Smooth muscle cell of the brain vasculature (primary cell): ENCODE measurements around the gene SUGP1.

Source experiments
- DNase-seq: peaks from one replicate; pipeline ENCODE4 v3.0.0-alpha.2; 2012; ENCODE audit warnings: low read depth, low spot score

The SUGP1 gene

GRCh38 chr19:19303411-19303810 lies 16.9 kb downstream of the SUGP1 start:
- DNase-seq: no peak

GRCh38 chr19:19300613-19301012 lies 19.7 kb downstream of the SUGP1 start:
- no peak for DNase-seq

DNA sequence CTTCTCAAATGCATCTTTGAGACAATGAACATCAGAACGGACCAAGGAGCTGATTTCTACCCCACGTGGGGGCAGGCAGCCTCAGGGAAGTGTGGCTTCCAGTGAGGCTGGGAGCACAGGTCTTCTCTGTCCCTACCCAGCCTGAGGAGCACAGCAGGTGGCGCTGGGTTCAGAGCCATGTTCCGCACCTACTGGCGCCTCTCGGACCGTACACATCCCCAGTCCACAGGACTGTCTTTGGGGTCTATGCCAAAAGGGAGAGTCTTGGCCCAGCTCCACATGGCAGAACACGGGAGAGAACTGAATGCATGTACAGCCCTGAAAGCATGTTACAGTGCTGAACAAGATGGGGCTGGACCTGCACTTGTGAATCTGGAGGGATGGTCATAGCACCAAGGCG lies 22.6 kb downstream of the SUGP1 start:
- DNase-seq: no peak

DNA sequence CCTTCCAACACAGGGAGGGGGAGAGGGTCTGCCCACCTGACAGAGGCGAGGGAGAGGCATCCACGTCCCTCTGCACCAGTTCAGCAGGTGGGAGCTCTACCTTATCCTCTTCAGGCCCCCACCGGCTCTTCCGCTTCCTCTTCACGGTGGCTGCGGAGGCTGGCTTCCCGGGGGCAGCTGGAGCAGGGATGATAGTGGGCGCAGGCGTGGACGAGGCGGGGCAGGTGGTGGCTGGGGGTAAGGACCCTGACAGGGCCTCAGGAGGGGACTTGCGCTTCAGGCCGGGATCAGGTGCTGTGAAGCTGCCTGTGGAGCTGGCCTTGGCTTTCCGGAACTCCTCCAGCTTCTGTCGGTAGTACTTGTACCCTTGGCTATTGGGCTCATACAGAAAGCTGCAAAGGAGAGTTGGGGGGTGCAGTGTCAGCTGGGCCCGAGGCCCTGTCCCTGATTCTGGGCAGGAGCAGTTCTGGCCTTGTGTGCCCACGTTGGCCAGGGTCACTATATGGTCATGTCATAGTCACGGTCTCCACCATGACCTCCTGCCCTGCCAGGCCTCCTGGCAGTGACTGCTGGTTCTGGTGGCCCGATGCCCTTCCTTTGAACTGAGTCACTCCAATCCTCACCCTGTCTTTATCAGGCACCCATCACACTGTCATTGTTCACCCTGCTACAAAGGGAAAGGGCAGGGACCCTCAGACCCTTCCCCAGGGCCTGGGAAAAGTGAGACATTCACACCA lies 23.2 kb downstream of the SUGP1 start:
- no peak for DNase-seq

DNA sequence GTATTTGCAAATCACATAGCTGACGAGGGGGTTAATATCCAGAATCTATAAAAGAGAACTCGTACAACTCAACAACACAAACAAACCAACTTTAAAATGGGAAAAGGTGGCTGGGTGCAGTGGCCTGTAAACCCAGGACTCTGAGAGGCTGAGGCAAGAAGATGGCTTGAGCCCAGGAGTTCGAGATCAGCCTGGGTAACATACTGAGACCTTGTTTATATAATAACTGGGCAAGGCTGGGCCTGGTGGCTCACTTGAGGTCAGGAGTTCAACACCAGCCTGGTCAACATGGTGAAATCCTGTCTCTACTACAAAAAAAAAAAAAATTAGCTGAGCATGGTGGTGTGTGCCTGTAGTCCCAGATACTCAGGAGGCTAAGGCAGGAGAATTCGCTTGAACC lies 25.4 kb downstream of the SUGP1 start:
- DNase-seq: no peak

DNA sequence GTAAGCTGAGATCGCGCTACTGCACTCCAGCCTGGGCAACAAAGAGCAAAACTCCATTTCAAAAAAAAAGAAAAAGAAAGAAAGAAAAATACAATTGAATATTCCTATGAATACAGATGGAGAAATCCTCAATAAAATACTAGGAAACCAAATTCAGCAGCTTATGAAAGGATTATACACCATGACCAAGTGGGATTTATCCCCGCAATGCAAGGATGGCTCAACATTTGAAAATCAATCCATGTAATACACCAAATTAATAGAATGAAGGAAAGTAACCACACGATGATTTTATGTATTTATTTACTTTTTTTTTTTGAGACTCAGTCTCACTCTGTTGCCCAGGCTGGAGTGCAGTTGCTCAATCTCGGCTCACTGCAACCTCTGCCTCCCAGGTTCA lies 27.7 kb downstream of the SUGP1 start:
- no peak for DNase-seq

GRCh38 chr19:19285686-19286085 lies 34.6 kb downstream of the SUGP1 start:
- DNase-seq: no peak

GRCh38 chr19:19280561-19280960 lies 39.7 kb downstream of the SUGP1 start:
- DNase-seq: no peak

GRCh38 chr19:19279853-19280252 lies 40.5 kb downstream of the SUGP1 start:
- DNase-seq: no peak

GRCh38 chr19:19279062-19279612 lies 41.2 kb downstream of the SUGP1 start:
- DNase-seq: no peak

- DNase-seq: no peak
These were observed 42.0 kb downstream of the SUGP1 start for GRCh38 chr19:19278315-19278714.

GRCh38 chr19:19276851-19277250 lies 43.5 kb downstream of the SUGP1 start:
- no peak for DNase-seq

GRCh38 chr19:19276386-19276785 lies 43.9 kb downstream of the SUGP1 start:
- no peak for DNase-seq

DNA sequence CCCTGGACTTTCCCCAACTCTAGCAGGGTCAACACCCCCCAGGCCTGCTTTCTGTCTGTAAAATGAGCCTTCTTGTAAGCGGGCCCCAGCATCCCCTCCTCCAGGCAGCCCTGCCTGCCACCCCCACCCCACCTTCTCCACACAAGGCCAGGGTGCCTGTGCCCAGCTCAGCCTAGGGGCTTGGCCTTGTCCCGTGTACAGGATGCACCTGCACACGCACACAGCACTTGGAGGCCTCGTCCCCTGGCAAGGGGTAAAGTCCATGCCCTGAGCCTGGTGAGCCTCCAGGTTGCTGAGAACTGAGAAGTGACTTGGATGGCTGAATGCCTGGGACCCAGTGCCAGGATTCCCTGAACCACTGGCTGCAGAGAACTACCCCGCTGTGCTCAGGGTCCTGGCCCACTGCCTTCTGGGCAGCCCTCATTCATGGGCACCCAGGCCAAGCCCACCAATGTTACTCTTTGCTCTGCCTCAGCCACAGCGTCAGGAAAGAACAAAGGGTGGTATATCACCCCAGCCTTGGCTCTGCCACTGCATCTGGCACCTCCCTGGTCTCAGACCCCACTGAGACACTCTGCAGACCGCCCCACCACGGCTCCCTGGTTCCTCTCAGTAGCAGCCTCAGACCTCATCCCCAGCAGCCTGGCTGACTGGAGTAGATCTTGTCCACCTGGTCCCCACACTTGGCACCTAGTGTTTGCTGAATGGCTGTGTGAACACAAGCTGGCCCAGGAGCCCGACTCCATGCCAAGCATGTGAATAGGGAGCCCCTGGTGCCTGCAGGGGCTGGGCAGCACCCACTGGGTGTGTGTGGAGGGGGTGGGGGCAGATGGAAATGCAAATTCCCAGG lies 45.4 kb downstream of the SUGP1 start:
- no peak for DNase-seq

GRCh38 chr19:19274146-19274545 lies 46.2 kb downstream of the SUGP1 start:
- DNase-seq: no peak

GRCh38 chr19:19271828-19272599 lies 48.3 kb downstream of the SUGP1 start:
- no peak for DNase-seq

DNA sequence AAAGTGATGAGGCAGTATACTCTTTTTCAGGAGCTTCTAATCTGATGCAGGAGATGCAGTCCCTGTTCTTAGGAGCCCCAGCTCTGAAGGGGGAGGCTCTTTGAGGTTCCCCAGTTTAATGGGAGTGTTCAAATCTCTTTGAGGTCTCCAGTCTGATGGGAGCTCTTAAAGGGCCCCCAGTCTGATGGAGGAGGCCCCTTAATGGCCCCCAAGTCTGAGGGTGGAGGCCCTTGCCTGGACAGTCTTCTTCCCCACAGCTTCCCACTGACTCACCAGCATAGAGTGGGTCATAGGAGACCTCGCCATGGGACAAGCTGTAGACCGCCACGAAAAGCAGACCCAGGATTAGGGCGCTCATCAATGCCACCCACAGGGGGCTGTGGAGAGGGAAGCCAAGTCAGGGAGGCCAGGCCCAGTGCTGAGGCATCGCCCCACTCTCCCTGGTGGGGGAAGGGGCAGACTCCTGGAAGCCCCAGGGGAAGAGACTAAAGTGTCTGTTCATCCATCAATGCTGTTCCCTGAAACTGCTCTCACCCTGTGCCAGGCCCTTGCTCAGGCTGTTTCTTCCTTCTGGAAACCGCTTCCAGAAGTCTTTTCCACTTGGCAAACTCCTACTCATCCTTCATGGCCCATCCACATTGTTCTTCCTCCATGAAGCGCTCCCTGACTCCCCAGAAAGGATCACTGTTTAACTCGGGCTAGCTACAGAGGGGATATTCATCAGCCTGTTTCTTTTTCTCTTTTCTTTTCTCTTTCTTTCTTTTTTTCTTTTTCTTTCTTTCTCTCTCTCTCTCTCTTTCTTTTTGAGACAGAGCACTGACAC lies 49.3 kb downstream of the SUGP1 start:
- no peak for DNase-seq

- no peak for DNase-seq
These were observed 50.2 kb downstream of the SUGP1 start for GRCh38 chr19:19269952-19270694.

DNA sequence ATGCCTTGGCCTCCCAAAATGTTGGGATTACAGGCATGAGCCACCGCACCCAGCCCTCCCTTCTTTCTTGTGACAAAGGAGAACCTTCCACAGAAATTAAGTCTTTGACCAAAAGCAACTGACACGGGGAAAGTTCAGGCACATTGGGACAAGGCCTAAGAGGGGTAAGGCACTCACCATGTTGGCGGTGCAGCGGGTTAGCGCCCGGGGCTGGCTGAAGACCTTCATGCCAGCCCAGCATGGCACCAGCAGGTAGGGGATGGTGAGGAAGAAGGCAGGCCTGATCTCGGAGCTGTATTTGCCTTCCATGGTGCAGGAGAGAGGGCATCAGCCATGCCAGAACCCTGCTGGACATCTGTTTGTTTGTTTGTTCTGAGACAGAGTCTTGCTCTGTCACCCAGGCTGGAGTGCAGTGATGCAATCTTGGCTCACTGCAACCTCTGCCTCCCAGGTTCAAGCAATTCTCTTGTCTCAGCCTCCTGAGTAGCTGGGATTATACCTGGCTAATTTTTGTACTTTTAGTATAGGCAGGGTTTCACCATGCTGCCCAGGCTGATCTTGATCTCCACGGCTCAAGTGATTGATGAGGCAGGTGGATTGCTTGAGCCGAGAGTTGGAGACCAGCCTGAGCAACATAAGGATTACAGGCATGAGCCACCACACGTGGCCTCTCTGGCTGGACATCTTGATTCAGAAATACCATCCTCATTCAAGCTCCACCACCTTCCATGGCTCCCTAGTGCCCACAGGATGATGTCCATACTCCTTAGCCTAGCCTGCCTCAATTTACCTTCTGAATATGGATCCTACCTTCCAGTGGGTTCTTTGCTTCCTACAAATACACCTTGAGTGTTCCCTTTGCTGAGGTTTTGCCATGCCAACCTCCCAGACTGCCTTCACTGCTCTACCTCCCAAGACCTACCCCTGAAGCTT lies 51.6 kb downstream of the SUGP1 start:
- DNase-seq: no peak
